Measurements from ENCODE around the gene C17orf100.

The C17orf100 gene

DNA sequence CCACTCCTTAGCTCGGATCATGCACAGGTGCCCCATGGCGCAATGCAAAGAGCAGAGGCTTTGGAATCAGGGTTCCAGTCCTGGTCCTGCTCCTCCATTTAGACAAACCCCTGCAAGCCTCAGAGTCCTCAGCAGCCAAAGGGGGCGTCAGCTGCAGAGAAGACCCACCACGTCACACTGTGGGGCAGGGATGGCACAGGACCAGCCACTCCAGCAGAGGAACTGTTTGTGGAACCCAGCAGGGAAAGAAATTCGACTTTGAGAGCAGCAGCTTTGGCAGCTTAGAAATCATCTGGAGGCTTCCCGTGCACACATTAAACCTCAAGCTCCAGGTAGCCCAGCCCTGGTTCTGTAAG is 25.2 kb downstream of the C17orf100 start:
- Histone ChIP-seq H3K36me3 (ENCODE audit: low read length) (no peaks in the 10 kb centered on the region), H3K27ac (ENCODE audit: low read depth, low read length) (no peak overlapping the region), H2AFZ (ENCODE audit: low read depth, low read length, severe bottlenecking) (no peak overlapping the region), H3F3A (ENCODE audit: insufficient read depth) (no peaks in the 10 kb centered on the region), H3K27me3 (ENCODE audit: low read length) (no peaks in the 10 kb centered on the region), H3K9me3 (ENCODE audit: insufficient read depth, low read length) (no peaks in the 10 kb centered on the region), H3K9ac (ENCODE audit: low read length) (no peak overlapping the region), H3K4me2 (ENCODE audit: low read depth, low read length, poor library complexity, severe bottlenecking) (no peak overlapping the region), H4K20me1 (ENCODE audit: low read depth, low read length) (no peaks in the 10 kb centered on the region), H3K9me2 (replicated peaks; ENCODE audit: insufficient read depth, low read length) (no peaks in the 10 kb centered on the region), H3K4me3 (ENCODE audit: insufficient read depth, low read length, poor library complexity, severe bottlenecking) (no peak overlapping the region), H3K79me2 (ENCODE audit: insufficient read depth, low read length) (no peaks in the 10 kb centered on the region)
- no peak for TF ChIP-seq EZH2phosphoT487 (conservative IDR thresholded peaks at IDR 0.05; ENCODE audit: low read length)
- TF ChIP-seq, protein P1, sequence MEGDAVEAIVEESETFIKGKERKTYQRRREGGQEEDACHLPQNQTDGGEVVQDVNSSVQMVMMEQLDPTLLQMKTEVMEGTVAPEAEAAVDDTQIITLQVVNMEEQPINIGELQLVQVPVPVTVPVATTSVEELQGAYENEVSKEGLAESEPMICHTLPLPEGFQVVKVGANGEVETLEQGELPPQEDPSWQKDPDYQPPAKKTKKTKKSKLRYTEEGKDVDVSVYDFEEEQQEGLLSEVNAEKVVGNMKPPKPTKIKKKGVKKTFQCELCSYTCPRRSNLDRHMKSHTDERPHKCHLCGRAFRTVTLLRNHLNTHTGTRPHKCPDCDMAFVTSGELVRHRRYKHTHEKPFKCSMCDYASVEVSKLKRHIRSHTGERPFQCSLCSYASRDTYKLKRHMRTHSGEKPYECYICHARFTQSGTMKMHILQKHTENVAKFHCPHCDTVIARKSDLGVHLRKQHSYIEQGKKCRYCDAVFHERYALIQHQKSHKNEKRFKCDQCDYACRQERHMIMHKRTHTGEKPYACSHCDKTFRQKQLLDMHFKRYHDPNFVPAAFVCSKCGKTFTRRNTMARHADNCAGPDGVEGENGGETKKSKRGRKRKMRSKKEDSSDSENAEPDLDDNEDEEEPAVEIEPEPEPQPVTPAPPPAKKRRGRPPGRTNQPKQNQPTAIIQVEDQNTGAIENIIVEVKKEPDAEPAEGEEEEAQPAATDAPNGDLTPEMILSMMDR (IDR thresholded peaks at IDR 0.05; ENCODE audit: insufficient read depth, low read length, poor library complexity, severe bottlenecking): no peak

DNA sequence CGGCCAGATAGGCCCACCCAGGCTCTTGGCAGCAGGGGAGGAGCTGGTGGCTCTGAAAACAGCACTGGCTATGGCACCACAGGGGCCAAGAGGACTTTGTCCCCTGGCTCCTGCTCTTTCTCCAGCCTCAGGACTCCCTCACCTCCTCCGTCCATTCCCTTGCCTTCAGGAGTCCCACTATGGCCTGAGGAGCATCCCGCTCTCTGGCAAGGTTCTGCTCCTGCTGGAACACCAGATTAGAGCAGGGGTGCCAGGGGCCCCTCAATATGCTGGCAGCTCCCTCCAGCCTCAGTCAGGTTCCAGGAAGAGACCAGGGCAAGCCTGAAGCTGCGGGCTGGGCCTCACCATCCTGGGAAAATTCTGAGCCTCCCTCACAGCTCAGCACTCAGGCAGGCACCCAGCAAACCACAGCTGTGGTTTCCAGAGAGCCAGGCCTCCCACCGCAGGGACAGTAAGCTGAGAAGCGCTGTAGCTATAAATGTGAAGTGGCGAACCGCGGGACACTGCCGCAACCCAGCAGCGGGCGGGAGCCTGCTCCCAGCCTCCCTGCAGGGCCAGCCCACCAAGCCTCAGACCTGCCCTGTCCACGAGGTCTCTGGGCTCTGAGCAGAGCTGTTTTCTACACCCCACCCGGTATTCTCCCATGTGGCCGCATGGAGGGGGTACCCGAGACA is 25.7 kb downstream of the C17orf100 start:
- H3K79me2 ChIP-seq (ENCODE audit: insufficient read depth, low read length): no peaks in the 10 kb centered on the region
- no peaks in the 10 kb centered on the region for H3F3A ChIP-seq (ENCODE audit: insufficient read depth)
- H3K4me2 ChIP-seq (ENCODE audit: low read depth, low read length, poor library complexity, severe bottlenecking): no peak overlapping the region
- no peak overlapping the region for H3K9ac ChIP-seq (ENCODE audit: low read length)
- no peaks in the 10 kb centered on the region for H4K20me1 ChIP-seq (ENCODE audit: low read depth, low read length)
- H3K4me3 ChIP-seq (ENCODE audit: insufficient read depth, low read length, poor library complexity, severe bottlenecking): no peak overlapping the region
- H2AFZ ChIP-seq (ENCODE audit: low read depth, low read length, severe bottlenecking): no peak overlapping the region
- H3K27ac ChIP-seq (ENCODE audit: low read depth, low read length): no peak overlapping the region
- no peaks in the 10 kb centered on the region for H3K9me2 ChIP-seq (replicated peaks; ENCODE audit: insufficient read depth, low read length)
- TF ChIP-seq, protein P1 (IDR thresholded peaks at IDR 0.05; ENCODE audit: insufficient read depth, low read length, poor library complexity, severe bottlenecking): no peak
- no peak for TF ChIP-seq EZH2phosphoT487 (conservative IDR thresholded peaks at IDR 0.05; ENCODE audit: low read length)
- no peaks in the 10 kb centered on the region for H3K36me3 ChIP-seq (ENCODE audit: low read length)
- H3K9me3 ChIP-seq (ENCODE audit: insufficient read depth, low read length): no peaks in the 10 kb centered on the region
- H3K27me3 ChIP-seq (ENCODE audit: low read length): no peaks in the 10 kb centered on the region

DNA sequence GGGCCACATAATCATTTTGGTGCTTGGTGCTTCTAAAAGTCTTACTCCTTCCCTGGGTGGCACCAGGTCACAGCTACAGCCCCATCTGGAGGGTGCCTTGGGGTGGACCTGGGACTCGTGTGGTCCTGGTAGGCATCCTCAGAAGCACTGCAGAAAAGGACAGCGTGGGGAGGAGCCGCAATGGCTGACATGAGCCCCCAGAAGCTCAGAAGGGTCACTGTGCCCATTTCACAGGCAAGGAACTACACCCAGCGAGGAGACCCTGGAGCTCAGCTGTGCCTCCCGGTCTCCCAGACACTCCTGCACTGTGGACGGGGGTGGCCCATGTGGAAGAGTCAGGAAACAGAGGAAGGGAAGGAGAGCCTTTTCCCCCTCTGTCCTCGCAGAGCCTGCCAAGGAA is 26.4 kb downstream of the C17orf100 start:
- Histone ChIP-seq H3K27ac (ENCODE audit: low read depth, low read length) (no peak overlapping the region), H3F3A (ENCODE audit: insufficient read depth) (no peaks in the 10 kb centered on the region), H3K36me3 (ENCODE audit: low read length) (no peaks in the 10 kb centered on the region), H3K27me3 (ENCODE audit: low read length) (no peaks in the 10 kb centered on the region), H2AFZ (ENCODE audit: low read depth, low read length, severe bottlenecking) (no peak overlapping the region), H3K79me2 (ENCODE audit: insufficient read depth, low read length) (no peaks in the 10 kb centered on the region), H3K4me2 (ENCODE audit: low read depth, low read length, poor library complexity, severe bottlenecking) (no peak overlapping the region), H4K20me1 (ENCODE audit: low read depth, low read length) (no peaks in the 10 kb centered on the region), H3K9me2 (replicated peaks; ENCODE audit: insufficient read depth, low read length) (no peaks in the 10 kb centered on the region), H3K9ac (ENCODE audit: low read length) (no peak overlapping the region), H3K4me3 (ENCODE audit: insufficient read depth, low read length, poor library complexity, severe bottlenecking) (no peak overlapping the region), H3K9me3 (ENCODE audit: insufficient read depth, low read length) (no peaks in the 10 kb centered on the region)
- no peak for TF ChIP-seq EZH2phosphoT487 (conservative IDR thresholded peaks at IDR 0.05; ENCODE audit: low read length)
- TF ChIP-seq, protein P1 (IDR thresholded peaks at IDR 0.05; ENCODE audit: insufficient read depth, low read length, poor library complexity, severe bottlenecking): no peak
